ENCODE results near the gene AKAP8.
"Not testable (repeated sequence)": the region's sequence is repeated elsewhere in the genome, so short reads cannot be mapped to it uniquely, and the experiment has no call there.

The AKAP8 gene

GRCh38 chr19:15371786-15372380 lies 7.7 kb downstream of the AKAP8 start:
- DNase-seq: no peak

- no peak for DNase-seq
These were observed 8.5 kb downstream of the AKAP8 start for GRCh38 chr19:15371119-15371518.

GRCh38 chr19:15369594-15369891 lies 10.0 kb downstream of the AKAP8 start:
- DNase-seq: no peak

- DNase-seq: no peak
These were observed 10.6 kb downstream of the AKAP8 start for GRCh38 chr19:15368798-15369593.

- DNase-seq: no peak
These were observed 11.4 kb downstream of the AKAP8 start for GRCh38 chr19:15368051-15368632.

- no peak for DNase-seq
These were observed 12.1 kb downstream of the AKAP8 start for GRCh38 chr19:15367439-15367838.

- DNase-seq: no peak
These were observed 14.3 kb downstream of the AKAP8 start for GRCh38 chr19:15365264-15365663.

- not testable (repeated sequence) for DNase-seq
These were observed 15.8 kb downstream of the AKAP8 start for GRCh38 chr19:15363791-15364190.

GRCh38 chr19:15363048-15363447 lies 16.5 kb downstream of the AKAP8 start:
- not testable (repeated sequence) for DNase-seq

GRCh38 chr19:15360015-15360414 lies 19.6 kb downstream of the AKAP8 start:
- not testable (repeated sequence) for DNase-seq

- DNase-seq: no peak
These were observed 20.7 kb downstream of the AKAP8 start for GRCh38 chr19:15358918-15359317.

GRCh38 chr19:15357906-15358305 lies 21.7 kb downstream of the AKAP8 start:
- DNase-seq: no peak

- DNase-seq: no peak
These were observed 24.9 kb downstream of the AKAP8 start for GRCh38 chr19:15354566-15355296.

GRCh38 chr19:15353908-15354307 lies 25.7 kb downstream of the AKAP8 start:
- DNase-seq: no peak

GRCh38 chr19:15352535-15352934 lies 27.1 kb downstream of the AKAP8 start:
- DNase-seq: not testable (repeated sequence)

GRCh38 chr19:15341328-15341727 lies 38.3 kb downstream of the AKAP8 start:
- DNase-seq: not testable (repeated sequence)

GRCh38 chr19:15340086-15340485 lies 39.5 kb downstream of the AKAP8 start:
- no peak for DNase-seq

- DNase-seq: no peak
These were observed 42.4 kb downstream of the AKAP8 start for GRCh38 chr19:15337202-15337601.

GRCh38 chr19:15335992-15336391 lies 43.6 kb downstream of the AKAP8 start:
- DNase-seq: not testable (repeated sequence)

- peak; percentile 60 for DNase-seq
These were observed 47.1 kb downstream of the AKAP8 start, which contains the start of gene BRD4 for GRCh38 chr19:15332311-15332996. TSS of gene BRD4 (minus strand) at chr19:15332539. CDS start at chr19:15273099, 59,440 bp downstream.

GRCh38 chr19:15331419-15332310 lies 47.9 kb downstream of the AKAP8 start:
- DNase-seq: peak; percentile 43

Data from CD4-positive, alpha-beta T cell treated with Interleukin-4 for 4 hours (primary cell).